Measurements from ENCODE around the gene TNKS1BP1.

Gene TNKS1BP1

DNA sequence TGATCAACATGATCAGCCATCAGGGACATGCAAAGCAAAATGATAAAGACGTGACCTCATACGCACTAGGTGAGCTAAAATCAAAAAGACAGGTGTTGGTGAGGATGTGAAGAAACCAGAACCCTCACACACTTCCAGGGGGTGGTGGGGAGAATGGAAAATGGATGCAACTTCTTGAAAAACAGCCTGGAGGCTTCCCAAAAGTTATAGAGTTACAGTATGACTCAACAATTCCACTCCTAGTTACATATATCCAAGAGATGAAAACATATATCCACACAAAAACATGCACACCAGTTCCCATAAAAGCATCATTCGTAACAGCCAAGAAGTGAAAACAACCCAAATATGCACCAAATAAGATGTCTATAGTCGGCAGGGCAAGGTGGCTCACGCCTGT is 45.6 kb downstream of the TNKS1BP1 start:
- H3K9me3 Mint-ChIP-seq: peaks cover 3% of the 10 kb centered on the region
- no peak overlapping the region for H3K4me3 Mint-ChIP-seq
- H3K36me3 Mint-ChIP-seq (ENCODE audit: low read depth): no peaks in the 10 kb centered on the region
- H3K27me3 Mint-ChIP-seq: peaks cover 34% of the 10 kb centered on the region
- H3K4me1 Mint-ChIP-seq (ENCODE audit: low read depth): peaks cover 1% of the 10 kb centered on the region
- no peak for DNase-seq
- no peak overlapping the region for H3K27ac Mint-ChIP-seq

DNA sequence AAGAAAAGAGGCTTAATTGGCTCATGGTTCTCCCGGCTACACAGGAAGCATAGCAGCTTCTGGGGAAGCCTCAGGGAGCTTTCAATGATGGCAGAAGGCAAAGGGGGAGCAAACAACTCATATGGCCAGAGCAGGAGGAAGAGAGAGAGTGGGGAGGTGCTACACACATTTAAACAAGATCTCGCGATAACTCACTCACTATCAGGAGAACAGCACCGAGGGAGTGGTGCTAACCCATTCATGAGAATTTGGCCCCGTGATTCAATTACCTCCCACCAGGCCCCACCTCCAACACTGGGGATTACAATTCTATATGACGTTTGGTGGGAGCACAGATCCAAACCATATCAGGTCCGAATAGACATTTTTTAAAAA is 46.0 kb downstream of the TNKS1BP1 start:
- Mint-ChIP-seq H3K9me3 (peaks cover 3% of the 10 kb centered on the region), H3K27me3 (peaks cover 34% of the 10 kb centered on the region), H3K36me3 (ENCODE audit: low read depth) (no peaks in the 10 kb centered on the region), H3K27ac (no peak overlapping the region), H3K4me3 (no peak overlapping the region), H3K4me1 (ENCODE audit: low read depth) (peaks cover 1% of the 10 kb centered on the region)
- no peak for DNase-seq

DNA sequence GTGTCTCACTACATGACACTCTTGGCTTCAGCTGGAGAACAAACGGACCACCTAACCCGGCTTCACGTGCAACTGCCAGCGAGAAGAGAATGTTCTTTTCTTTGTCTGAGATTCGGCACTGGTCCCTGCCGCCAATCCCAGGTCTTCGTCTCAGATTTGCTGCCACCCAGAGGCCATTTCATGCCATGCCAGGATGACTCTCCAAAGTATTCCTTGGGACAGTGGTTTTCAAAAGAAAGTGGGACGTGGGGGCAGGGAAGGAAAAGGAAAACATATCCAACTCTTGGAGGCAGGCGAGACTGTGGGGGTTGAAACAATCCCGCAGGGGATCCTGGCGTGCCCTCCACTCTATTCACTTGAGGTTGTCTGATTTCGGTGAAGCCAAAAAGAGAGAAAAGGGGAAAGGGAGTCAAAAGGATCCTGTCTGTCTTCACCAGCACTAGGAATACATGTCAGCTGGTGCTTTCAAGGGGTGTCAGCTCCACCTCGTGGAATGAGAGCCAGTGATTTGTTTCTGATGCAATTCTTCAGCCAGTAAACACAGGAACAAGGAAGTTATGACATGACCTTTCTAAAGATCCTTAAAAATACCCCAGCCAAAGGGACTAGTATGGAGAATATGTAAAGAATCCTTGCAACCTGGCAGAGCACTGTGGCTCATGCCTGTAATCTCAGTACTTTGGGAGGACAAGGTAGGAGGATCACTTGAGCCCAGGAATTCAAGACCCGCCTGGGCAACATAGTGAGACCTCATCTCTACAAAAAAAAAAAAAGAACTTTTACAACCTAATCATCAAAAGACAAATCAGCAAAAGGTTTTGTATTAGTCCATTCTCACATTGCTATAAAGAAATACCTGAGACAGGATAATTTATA is 46.7 kb downstream of the TNKS1BP1 start:
- peak; percentile 45 for DNase-seq
- H3K27ac Mint-ChIP-seq: no peak overlapping the region
- no peak overlapping the region for H3K4me3 Mint-ChIP-seq
- peaks cover 8% of the 10 kb centered on the region for H3K9me3 Mint-ChIP-seq
- H3K27me3 Mint-ChIP-seq: peaks cover 38% of the 10 kb centered on the region
- peaks cover 1% of the 10 kb centered on the region for H3K4me1 Mint-ChIP-seq (ENCODE audit: low read depth)
- no peaks in the 10 kb centered on the region for H3K36me3 Mint-ChIP-seq (ENCODE audit: low read depth)

DNA sequence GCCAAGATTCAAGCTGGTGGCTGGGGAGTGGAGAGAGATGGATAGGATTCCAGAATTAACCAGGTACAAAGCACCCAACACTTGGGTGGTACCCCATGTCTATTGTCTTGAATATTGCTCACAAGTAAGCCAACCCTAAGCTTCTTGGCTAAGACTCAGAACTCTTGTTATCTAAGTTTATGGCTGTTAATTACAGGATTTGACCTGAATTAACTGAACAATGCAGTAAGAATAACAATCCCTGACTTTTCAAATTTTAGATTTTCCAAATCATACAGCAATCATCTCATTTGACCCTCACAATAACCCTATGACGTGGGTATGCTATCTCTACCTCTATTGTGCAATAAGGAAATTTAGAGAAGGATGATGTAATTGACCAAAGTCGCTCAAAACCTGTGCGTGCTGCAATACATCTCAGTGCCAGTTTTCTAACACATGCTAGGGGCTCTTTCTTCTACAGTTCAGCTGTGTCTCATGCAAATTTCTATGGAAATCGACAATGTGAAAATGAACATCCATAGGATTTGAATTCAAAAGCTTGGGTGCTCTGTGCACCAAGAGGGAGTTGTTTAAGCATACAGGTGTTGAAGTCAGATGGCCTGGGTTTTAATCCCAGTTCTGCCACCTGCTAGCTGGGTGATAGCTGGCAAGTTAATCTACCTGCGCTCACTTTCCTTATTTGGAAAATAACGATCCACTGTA is 47.6 kb downstream of the TNKS1BP1 start:
- DNase-seq: no peak
- Mint-ChIP-seq H3K4me3 (no peak overlapping the region), H3K4me1 (ENCODE audit: low read depth) (peaks cover 1% of the 10 kb centered on the region), H3K36me3 (ENCODE audit: low read depth) (no peaks in the 10 kb centered on the region), H3K9me3 (peaks cover 10% of the 10 kb centered on the region), H3K27ac (no peak overlapping the region), H3K27me3 (peaks cover 38% of the 10 kb centered on the region)

DNA sequence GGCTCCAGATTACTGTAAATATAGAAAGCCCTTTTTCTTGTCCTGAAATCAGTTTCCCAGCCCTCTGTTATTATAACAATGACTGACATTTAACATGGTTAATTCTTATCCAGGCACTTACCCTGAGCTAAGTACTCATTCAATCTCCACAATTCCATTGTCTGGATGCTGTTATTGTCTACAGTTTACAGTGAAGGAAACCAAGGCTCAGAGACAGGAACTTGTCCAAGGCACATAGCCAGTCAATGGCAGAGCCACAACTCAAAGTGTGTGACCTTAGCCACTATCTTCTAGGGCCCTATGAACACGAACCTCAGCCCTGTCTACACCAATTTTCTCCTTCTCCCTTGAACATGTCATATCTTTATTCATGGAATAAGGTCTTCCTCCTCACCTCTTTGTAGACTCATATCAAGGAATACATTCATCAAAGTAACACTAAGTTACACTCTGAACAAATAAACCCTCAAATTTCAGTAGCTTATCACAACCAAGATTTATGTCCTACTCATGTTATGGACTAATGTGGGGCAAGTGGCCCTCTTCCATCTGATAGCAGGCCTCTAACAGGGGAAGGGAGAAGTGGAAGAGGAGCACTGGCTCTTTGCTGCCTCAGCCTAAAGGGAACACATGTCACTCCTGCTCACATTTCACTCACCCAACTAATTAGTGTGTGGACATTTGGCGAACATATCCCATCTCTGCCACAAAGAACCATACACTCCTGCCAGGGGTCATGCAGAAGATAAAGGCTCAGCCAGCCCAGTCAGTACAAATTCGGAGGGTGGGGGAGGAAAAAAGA is 48.4 kb downstream of the TNKS1BP1 start:
- H3K9me3 Mint-ChIP-seq: peaks cover 11% of the 10 kb centered on the region
- no peak for DNase-seq
- H3K4me1 Mint-ChIP-seq (ENCODE audit: low read depth): peaks cover 1% of the 10 kb centered on the region
- no peaks in the 10 kb centered on the region for H3K36me3 Mint-ChIP-seq (ENCODE audit: low read depth)
- no peak overlapping the region for H3K4me3 Mint-ChIP-seq
- peaks cover 45% of the 10 kb centered on the region for H3K27me3 Mint-ChIP-seq
- H3K27ac Mint-ChIP-seq: no peak overlapping the region

DNA sequence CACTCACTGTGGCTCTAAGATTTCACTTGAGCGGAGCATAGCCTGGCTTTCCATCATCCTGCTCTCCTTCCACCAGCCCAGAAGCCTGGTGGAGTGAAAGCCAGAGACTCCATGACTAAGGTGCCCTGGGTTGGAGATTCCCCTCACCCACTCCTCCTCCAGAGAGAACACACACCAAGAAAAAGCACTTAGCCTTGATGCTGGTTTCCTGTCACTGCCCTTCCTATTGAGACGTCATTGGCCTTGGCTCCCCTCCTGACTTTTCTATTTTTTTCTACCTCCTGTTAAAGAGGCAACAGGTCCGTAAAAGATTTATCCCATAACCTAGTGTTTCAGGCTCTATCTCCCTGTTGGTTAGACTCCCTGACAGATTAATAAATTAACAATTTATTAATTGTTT is 49.2 kb downstream of the TNKS1BP1 start:
- no peaks in the 10 kb centered on the region for H3K36me3 Mint-ChIP-seq (ENCODE audit: low read depth)
- H3K27ac Mint-ChIP-seq: no peak overlapping the region
- no peak overlapping the region for H3K4me3 Mint-ChIP-seq
- peaks cover 11% of the 10 kb centered on the region for H3K9me3 Mint-ChIP-seq
- H3K4me1 Mint-ChIP-seq (ENCODE audit: low read depth): peaks cover 1% of the 10 kb centered on the region
- peaks cover 48% of the 10 kb centered on the region for H3K27me3 Mint-ChIP-seq
- DNase-seq: no peak

DNA sequence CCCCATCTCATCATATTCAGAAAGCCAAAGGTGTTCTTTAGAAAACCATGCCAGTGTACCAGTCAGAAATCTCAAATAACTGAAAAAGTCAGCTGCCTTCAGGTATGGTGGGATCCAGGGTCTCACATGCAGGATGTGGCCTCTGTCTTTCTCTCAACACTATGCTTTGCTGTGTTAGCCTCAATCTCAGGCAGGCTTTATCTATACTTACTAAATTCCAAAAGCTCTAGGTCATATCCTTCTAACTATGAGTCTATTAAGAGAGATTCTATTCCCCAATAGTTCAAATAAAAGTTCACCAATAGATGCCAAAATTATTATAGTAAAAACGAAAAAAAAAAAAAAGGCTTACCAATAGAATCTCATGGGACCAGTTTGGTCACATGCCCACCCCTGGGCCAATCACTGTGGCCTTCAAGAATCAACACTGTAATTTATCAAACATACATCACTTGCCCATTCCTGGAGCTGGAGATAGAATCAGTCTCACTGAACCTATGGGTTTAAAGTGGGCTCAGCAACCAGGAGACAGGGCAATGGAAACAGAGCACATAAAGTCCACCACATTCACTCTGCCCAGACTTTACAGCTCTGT is 49.8 kb downstream of the TNKS1BP1 start:
- Mint-ChIP-seq H3K27me3 (peaks cover 48% of the 10 kb centered on the region), H3K36me3 (ENCODE audit: low read depth) (no peaks in the 10 kb centered on the region), H3K27ac (no peak overlapping the region), H3K9me3 (peaks cover 11% of the 10 kb centered on the region), H3K4me1 (ENCODE audit: low read depth) (peaks cover 1% of the 10 kb centered on the region), H3K4me3 (no peak overlapping the region)
- DNase-seq: no peak

DNA sequence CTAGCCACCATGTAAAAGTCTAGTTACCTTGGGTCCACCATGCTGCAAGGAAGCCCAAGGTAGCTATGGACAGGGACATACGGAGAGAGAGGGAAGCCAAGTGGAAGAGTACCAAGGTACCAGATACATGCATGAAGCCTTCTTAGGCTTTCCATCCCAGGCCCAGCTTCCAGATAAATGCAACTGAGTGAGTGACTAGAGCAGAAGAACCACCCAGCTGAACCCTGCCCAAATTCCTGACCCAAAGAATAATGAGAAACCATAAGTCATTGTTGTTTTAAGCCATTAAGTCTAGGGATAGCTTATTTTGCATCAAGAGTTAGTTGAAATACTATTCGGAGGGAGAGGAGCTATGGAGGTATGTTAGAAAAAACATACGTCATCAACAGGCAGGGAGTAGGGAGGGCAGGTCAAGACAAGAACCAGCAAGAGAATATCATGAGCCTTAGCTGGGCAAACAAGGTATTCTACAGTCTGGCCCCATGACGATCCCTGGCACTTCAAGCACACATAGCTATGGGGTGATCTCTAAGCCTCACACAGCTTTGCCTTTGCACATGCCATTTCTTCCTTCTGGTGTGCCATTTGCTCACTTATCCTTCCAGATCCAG is 51.2 kb downstream of the TNKS1BP1 start:
- H3K27ac Mint-ChIP-seq: no peak overlapping the region
- no peak overlapping the region for H3K4me3 Mint-ChIP-seq
- H3K36me3 Mint-ChIP-seq (ENCODE audit: low read depth): no peaks in the 10 kb centered on the region
- DNase-seq: no peak
- peaks cover 1% of the 10 kb centered on the region for H3K4me1 Mint-ChIP-seq (ENCODE audit: low read depth)
- peaks cover 46% of the 10 kb centered on the region for H3K27me3 Mint-ChIP-seq
- peaks cover 11% of the 10 kb centered on the region for H3K9me3 Mint-ChIP-seq

DNA sequence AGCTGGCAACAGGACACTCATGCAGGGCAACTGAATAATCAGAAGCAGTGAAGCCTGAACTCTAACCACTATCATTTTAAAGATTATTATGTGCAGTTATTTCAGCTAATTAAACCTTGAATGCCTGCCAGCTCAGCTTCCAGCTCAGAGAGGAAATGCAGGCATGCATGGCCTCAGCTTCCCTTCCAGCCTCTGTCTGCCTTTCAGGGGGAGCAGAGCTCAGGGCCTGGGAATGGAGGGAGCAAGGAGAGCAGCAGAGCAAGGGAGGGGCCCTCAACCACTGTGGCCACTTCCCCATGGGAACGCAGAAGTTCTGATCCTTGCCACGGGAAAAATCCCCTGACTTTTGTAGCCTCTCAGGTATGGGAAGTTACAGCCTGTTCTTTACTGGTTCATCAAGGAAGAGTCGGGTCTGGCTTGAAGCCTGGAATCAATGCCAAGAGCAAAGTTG is 55.2 kb downstream of the TNKS1BP1 start:
- DNase-seq: no peak
- Mint-ChIP-seq H3K4me1 (ENCODE audit: low read depth) (no peaks in the 10 kb centered on the region), H3K36me3 (ENCODE audit: low read depth) (no peaks in the 10 kb centered on the region), H3K27ac (no peak overlapping the region), H3K9me3 (peaks cover 17% of the 10 kb centered on the region), H3K4me3 (no peak overlapping the region), H3K27me3 (peaks cover 28% of the 10 kb centered on the region)

DNA sequence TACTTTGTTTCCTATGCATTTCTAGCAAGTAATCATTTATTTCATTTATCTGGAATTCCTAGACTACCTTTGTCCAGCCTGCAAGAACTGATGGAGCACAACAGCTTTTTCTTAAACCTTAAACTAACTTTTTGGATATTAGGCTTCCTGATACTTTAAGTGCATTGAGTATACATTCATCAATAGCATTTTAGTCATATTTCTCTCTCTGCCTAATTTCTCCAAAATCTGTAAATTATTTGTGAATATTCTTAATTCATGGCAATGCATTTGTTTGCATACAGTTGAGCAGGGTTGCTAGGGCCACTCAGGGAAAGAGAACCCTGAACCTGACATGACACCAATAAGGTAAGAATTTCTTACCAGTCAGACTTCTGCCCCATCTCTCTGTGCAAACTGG is 58.6 kb downstream of the TNKS1BP1 start:
- no peak for DNase-seq
- peaks cover 6% of the 10 kb centered on the region for H3K9me3 Mint-ChIP-seq

DNA sequence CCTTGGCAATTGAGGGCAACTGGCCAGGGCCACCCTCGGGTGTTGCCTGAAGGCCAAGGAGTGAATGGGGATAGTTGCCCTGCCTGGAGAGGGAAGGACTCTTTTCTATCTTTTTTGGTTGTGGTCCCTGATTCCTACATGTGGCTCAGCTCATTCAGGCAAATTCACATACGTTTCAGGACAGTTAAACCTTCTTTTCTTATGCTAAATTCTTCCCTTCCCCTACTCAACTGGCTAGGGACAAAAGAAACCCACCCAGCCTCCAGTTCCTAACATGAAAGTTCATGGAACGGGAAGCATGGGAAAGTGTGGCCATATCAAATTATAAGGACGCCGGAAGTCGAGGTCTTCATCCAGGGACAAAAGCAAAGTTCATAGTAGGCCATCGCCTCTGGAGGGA is 61.4 kb downstream of the TNKS1BP1 start:
- no peaks in the 10 kb centered on the region for H3K36me3 Mint-ChIP-seq (ENCODE audit: low read depth)
- H3K27me3 Mint-ChIP-seq: peaks cover 21% of the 10 kb centered on the region
- H3K4me1 Mint-ChIP-seq (ENCODE audit: low read depth): no peaks in the 10 kb centered on the region
- DNase-seq: no peak
- peaks cover 6% of the 10 kb centered on the region for H3K9me3 Mint-ChIP-seq
- H3K27ac Mint-ChIP-seq: no peak overlapping the region
- no peak overlapping the region for H3K4me3 Mint-ChIP-seq

More for the DNA sequence above, 58.6 kb downstream of the TNKS1BP1 start:
- Mint-ChIP-seq H3K27ac (no peak overlapping the region), H3K36me3 (ENCODE audit: low read depth) (no peaks in the 10 kb centered on the region), H3K27me3 (peaks cover 30% of the 10 kb centered on the region), H3K4me3 (no peak overlapping the region), H3K4me1 (ENCODE audit: low read depth) (no peaks in the 10 kb centered on the region)

DNA sequence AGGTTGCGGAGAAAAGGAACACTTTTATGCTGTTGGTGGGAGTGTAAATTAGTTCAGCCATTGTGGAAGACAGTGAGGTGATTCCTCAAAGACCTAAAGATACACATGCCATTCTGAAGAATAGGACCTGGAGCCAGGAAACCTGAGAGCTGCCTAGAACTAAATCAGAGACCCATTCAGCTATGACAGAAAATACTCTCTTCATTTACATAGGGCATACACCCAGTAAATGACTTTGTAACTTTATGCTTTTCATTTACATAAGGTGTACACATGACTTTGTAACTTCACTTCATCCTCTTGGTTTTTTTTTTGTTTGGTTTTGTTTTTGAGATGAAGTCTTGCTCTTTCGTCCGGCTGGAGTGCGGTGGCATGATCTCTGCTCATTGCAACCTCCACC is 62.6 kb downstream of the TNKS1BP1 start:
- H3K4me1 Mint-ChIP-seq (ENCODE audit: low read depth): no peaks in the 10 kb centered on the region

DNA sequence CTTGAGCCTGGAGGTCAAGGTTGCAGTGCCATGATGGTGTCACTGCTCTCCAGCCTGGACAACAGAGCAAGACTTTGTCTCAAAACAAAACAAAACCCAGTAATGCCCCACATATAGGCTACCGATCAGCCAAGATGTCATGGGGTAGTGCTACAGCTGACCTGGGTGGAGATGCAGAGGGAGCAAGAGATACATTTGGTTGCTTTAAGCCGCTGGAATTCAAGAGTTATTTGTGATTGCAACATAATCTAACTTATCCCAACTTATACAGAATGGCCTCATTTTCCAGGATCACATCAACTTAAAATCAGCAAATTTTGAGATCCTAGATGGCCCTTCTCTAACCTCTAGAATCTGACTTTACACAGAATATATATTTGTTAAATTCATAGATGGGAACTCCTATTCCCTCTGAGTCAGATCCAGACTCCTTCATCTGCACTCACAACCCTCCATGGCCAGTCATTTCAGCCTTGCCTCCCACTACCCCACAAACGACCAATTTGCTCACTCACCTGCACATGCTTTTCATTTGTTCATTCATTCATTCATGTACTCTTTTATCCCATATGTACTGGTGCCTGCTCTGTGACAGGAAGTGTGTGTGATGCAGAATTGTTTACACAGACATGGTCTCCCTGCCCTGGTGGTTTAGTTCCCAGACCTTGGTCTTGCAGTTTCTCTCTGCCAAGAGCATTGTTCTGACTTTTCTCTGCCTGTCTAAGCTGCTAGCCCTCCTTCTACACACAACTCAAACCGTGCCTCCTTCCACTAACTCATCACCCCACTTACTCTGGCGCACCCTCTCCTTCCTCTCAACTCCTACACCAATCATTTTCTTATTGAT is 63.6 kb downstream of the TNKS1BP1 start:
- H3K9me3 Mint-ChIP-seq: peaks cover 6% of the 10 kb centered on the region
- H3K36me3 Mint-ChIP-seq (ENCODE audit: low read depth): no peaks in the 10 kb centered on the region
- no peak overlapping the region for H3K4me3 Mint-ChIP-seq
- peaks cover 18% of the 10 kb centered on the region for H3K27me3 Mint-ChIP-seq
- H3K4me1 Mint-ChIP-seq (ENCODE audit: low read depth): no peaks in the 10 kb centered on the region
- H3K27ac Mint-ChIP-seq: no peak overlapping the region
- DNase-seq: no peak

More for the DNA sequence above, 62.6 kb downstream of the TNKS1BP1 start:
- Mint-ChIP-seq H3K4me3 (no peak overlapping the region), H3K27ac (no peak overlapping the region), H3K27me3 (peaks cover 17% of the 10 kb centered on the region), H3K9me3 (peaks cover 6% of the 10 kb centered on the region), H3K36me3 (ENCODE audit: low read depth) (no peaks in the 10 kb centered on the region)
- no peak for DNase-seq

Data from activated T-cell treated with anti-CD3 and anti-CD28 coated beads, Interleukin-2, amount 50 U/mL, for 24 hours (primary cell).